GM21737 (cell line): ENCODE measurements around the gene SHTN1.
A peak's percentile ranks its signal among the peaks of the same experiment; 100 is the strongest.

Experiments
- ATAC-seq: cut with Tn5 transposase; IDR thresholded peaks from one replicate; pipeline ENCODE4 v1.9.1; 2021; ENCODE audit warnings: mild to moderate bottlenecking, moderate library complexity; ENCODE audit not compliant: unreplicated experiment

The SHTN1 gene

GRCh38 chr10:116877391-116877790 is 127.6 kb downstream of the SHTN1 start:
- no peak for ATAC-seq

- no peak for ATAC-seq
Observed at GRCh38 chr10:116875897-116876296, 129.1 kb downstream of the SHTN1 start.

GRCh38 chr10:116873134-116873533 is 131.9 kb downstream of the SHTN1 start:
- ATAC-seq: no peak

- no peak for ATAC-seq
Observed at GRCh38 chr10:116870949-116871348, 134.0 kb downstream of the SHTN1 start.

- ATAC-seq: no peak
Observed at GRCh38 chr10:116868722-116869121, 136.3 kb downstream of the SHTN1 start.

GRCh38 chr10:116868198-116868676 is 136.8 kb downstream of the SHTN1 start:
- ATAC-seq: no peak

- ATAC-seq: no peak
Observed at GRCh38 chr10:116866987-116867595, 137.9 kb downstream of the SHTN1 start.

- ATAC-seq: no peak
Observed at GRCh38 chr10:116866066-116866465, 138.9 kb downstream of the SHTN1 start.

- no peak for ATAC-seq
Observed at GRCh38 chr10:116864436-116864835, 140.6 kb downstream of the SHTN1 start.

GRCh38 chr10:116861796-116862195 is 143.2 kb downstream of the SHTN1 start:
- ATAC-seq: no peak

- no peak for ATAC-seq
Observed at GRCh38 chr10:116857156-116857555, 147.8 kb downstream of the SHTN1 start.

GRCh38 chr10:116853701-116854100 is 151.3 kb downstream of the SHTN1 start:
- ATAC-seq: no peak

- no peak for ATAC-seq
Observed at GRCh38 chr10:116853287-116853686, 151.7 kb downstream of the SHTN1 start.

- no peak for ATAC-seq
Observed at GRCh38 chr10:116852246-116852645, 152.7 kb downstream of the SHTN1 start.

- no peak for ATAC-seq
Observed at GRCh38 chr10:116850058-116850611, 154.9 kb downstream of the SHTN1 start.

- ATAC-seq: peak; percentile 45
Observed at GRCh38 chr10:116849248-116850057, 155.5 kb downstream of the SHTN1 start, which contains the start of gene ENO4. ENO4 (plus strand) TSS chr10:116849499; CDS start chr10:116849567, 68 bp downstream.

- ATAC-seq: no peak
Observed at GRCh38 chr10:116848944-116849247, 156.1 kb downstream of the SHTN1 start.

- ATAC-seq: peak; percentile 67
Observed at GRCh38 chr10:116848032-116848943, 156.7 kb downstream of the SHTN1 start.

- no peak for ATAC-seq
Observed at GRCh38 chr10:116845823-116846222, 159.2 kb downstream of the SHTN1 start.

- no peak for ATAC-seq
Observed at GRCh38 chr10:116840389-116841075, 164.5 kb downstream of the SHTN1 start.
